H1 (cell line): ENCODE results near the gene ANXA2. TPM values are rescaled to one million over a fixed set of nuclear protein-coding genes. Genes with fewer than 3 reads are reported as not detected.

Experiments used
- CTCF ChIA-PET: fragments of 300-600 bp; sonication (Branson Sonifier 250); formaldehyde crosslinking; loops from one replicate; lab custom pipeline; 2021; ENCODE audit not compliant: partially characterized antibody; lab: Charles Lee
- POLR2A ChIA-PET: fragments of 300-600 bp; sonication (Branson Sonifier 250); formaldehyde crosslinking; loops from one replicate; lab custom pipeline; 2021; ENCODE audit warnings: inconsistent platforms; ENCODE audit not compliant: partially characterized antibody; lab: Charles Lee
- DNase-seq, 2 experiments: peaks; one replicate each; pipeline versions ENCODE4 v3.0.0 to v3.0.0-alpha.2; 2010 to 2022; ENCODE audit warnings: low spot score in 2 of 2, low read depth in 1 of 2, mixed read lengths in 1 of 2
- FAIRE-seq: peaks from 2 replicates; lab custom pipeline; 2011; peaks lifted over from hg19 to GRCh38; lab: Jason Lieb, UNC
- H2AFZ ChIP-seq: 2 replicates; pipeline ENCODE4 v1.8.1; 2012; ENCODE audit warnings: low read length, inconsistent platforms
- H2AK5ac ChIP-seq: 2 replicates; pipeline ENCODE4 v1.6.1; 2013; ENCODE audit warnings: low read depth, low read length
- H2BK120ac ChIP-seq: replicated peaks from 2 replicates; pipeline ENCODE3; 2013; ENCODE audit warnings: low read depth, low read length, inconsistent platforms
- H2BK12ac ChIP-seq: 2 replicates; pipeline ENCODE4 v1.6.1; 2013; ENCODE audit warnings: low read depth, low read length
- H2BK15ac ChIP-seq: 2 replicates; pipeline ENCODE4 v1.6.1; 2013; ENCODE audit warnings: low read length
- H2BK20ac ChIP-seq: 2 replicates; pipeline ENCODE4 v1.6.1; 2013; ENCODE audit warnings: low read length
- H2BK5ac ChIP-seq: 2 replicates; pipeline ENCODE4 v1.6.1; 2013; ENCODE audit warnings: low read depth, low read length
- H3K14ac ChIP-seq: 2 replicates; pipeline ENCODE4 v1.6.1; 2013; ENCODE audit warnings: inconsistent platforms; ENCODE audit not compliant: insufficient read length
- H3K18ac ChIP-seq: 2 replicates; pipeline ENCODE4 v1.6.1; 2013; ENCODE audit warnings: low read length; ENCODE audit errors: extremely low read depth
- H3K23ac ChIP-seq: 2 replicates; pipeline ENCODE4 v1.6.1; 2013; ENCODE audit warnings: inconsistent platforms; ENCODE audit not compliant: insufficient read length
- H3K23me2 ChIP-seq: 2 replicates; pipeline ENCODE4 v1.6.1; 2013; ENCODE audit warnings: low read depth, low read length
- H3K27ac ChIP-seq: 2 replicates; pipeline ENCODE4 v1.6.1; 2011; ENCODE audit warnings: low read depth, low read length, inconsistent platforms
- H3K27me3 ChIP-seq, 4 experiments: replicated peaks in 1 of 4; 1 replicate in 1 of 4; 2 replicates in 3 of 4; pipeline versions ENCODE4 v1.6.1 to v1.8.1; 2011 to 2013; ENCODE audit warnings: low read length in 3 of 4, mild to moderate bottlenecking in 3 of 4, inconsistent platforms in 2 of 4, mixed read lengths in 2 of 4, moderate library complexity in 1 of 4; ENCODE audit not compliant: control insufficient read depth in 3 of 4, insufficient read depth in 3 of 4; ENCODE audit errors: extremely low read depth in 1 of 4
- H3K36me3 ChIP-seq, 4 experiments: 2 replicates each; pipeline versions ENCODE4 v1.6.1 to v1.8.1; 2011 to 2013; ENCODE audit warnings: mild to moderate bottlenecking in 4 of 4, low read length in 3 of 4, moderate library complexity in 2 of 4, control low read depth in 1 of 4, inconsistent platforms in 1 of 4; ENCODE audit not compliant: insufficient read depth in 4 of 4, control insufficient read depth in 2 of 4
- H3K4ac ChIP-seq: replicated peaks from 2 replicates; pipeline ENCODE3; 2013; ENCODE audit warnings: low read length, low read depth, mixed read lengths, inconsistent platforms; ENCODE audit not compliant: insufficient read length
- H3K4me1 ChIP-seq, 4 experiments: replicated peaks in 1 of 4; 1 replicate in 1 of 4; 2 replicates in 3 of 4; pipeline versions ENCODE4 v1.6.1 to v1.8.1; 2011 to 2013; ENCODE audit warnings: low read length in 3 of 4, inconsistent platforms in 2 of 4, mixed read lengths in 1 of 4; ENCODE audit not compliant: insufficient read depth in 4 of 4, control insufficient read depth in 3 of 4
- H3K4me2 ChIP-seq, 2 experiments: 2 replicates each; pipeline versions ENCODE4 v1.6.1 to v1.8.1; 2011 to 2013; ENCODE audit warnings: low read depth in 2 of 2, low read length in 2 of 2, control low read depth in 1 of 2, inconsistent platforms in 1 of 2, mild to moderate bottlenecking in 1 of 2; ENCODE audit not compliant: insufficient read depth in 1 of 2
- H3K4me3 ChIP-seq, 4 experiments: fragments of 200-600, 300-600 bp in 1 of 4; sonication (generic), shearing (Covaris generic), sonication (Bioruptor Twin) in 1 of 4; 2 replicates each; pipeline versions ENCODE4 v1.5.1 to v1.8.1; 2011 to 2016; ENCODE audit warnings: low read length in 4 of 4, low read depth in 3 of 4, control low read depth in 2 of 4, inconsistent platforms in 2 of 4, mild to moderate bottlenecking in 2 of 4, mixed read lengths in 1 of 4, moderate library complexity in 1 of 4; ENCODE audit not compliant: insufficient read depth in 2 of 4; ENCODE audit errors: extremely low read depth in 1 of 4
- H3K56ac ChIP-seq: replicated peaks from 2 replicates; pipeline ENCODE3; 2013; ENCODE audit warnings: low read depth, mild to moderate bottlenecking, mixed read lengths, low read length, inconsistent platforms; ENCODE audit not compliant: insufficient read length
- H3K79me1 ChIP-seq: 2 replicates; pipeline ENCODE4 v1.6.1; 2013; ENCODE audit warnings: low read depth, low read length, control low read depth
- H3K79me2 ChIP-seq, 2 experiments: 2 replicates each; pipeline versions ENCODE4 v1.6.1 to v1.8.1; 2012 to 2013; ENCODE audit warnings: low read length in 2 of 2, mild to moderate bottlenecking in 2 of 2, inconsistent platforms in 1 of 2; ENCODE audit not compliant: insufficient read depth in 2 of 2, control insufficient read depth in 1 of 2
- H3K9ac ChIP-seq, 4 experiments: replicated peaks in 1 of 4; 1 replicate in 1 of 4; 2 replicates in 3 of 4; pipeline versions ENCODE4 v1.6.1 to v1.8.1; 2011 to 2013; ENCODE audit warnings: low read depth in 3 of 4, low read length in 3 of 4, control low read depth in 2 of 4, mild to moderate bottlenecking in 2 of 4, moderate library complexity in 2 of 4, inconsistent platforms in 1 of 4; ENCODE audit errors: extremely low read depth in 1 of 4
- H3K9me3 ChIP-seq, 2 experiments: 2 replicates each; pipeline versions ENCODE4 v1.6.1 to v1.8.1; 2012 to 2013; ENCODE audit warnings: mild to moderate bottlenecking in 2 of 2, moderate library complexity in 2 of 2, control low read depth in 1 of 2, inconsistent platforms in 1 of 2, low read depth in 1 of 2, low read length in 1 of 2, mixed read lengths in 1 of 2; ENCODE audit not compliant: insufficient read depth in 2 of 2
- H4K20me1 ChIP-seq, 2 experiments: replicated peaks in 1 of 2; 2 replicates each; pipeline versions ENCODE3 to v1.8.1; 2011 to 2013; ENCODE audit warnings: inconsistent platforms in 2 of 2, low read length in 2 of 2, mild to moderate bottlenecking in 1 of 2; ENCODE audit not compliant: insufficient read depth in 2 of 2, control insufficient read depth in 1 of 2
- H4K5ac ChIP-seq: 2 replicates; pipeline ENCODE4 v1.6.1; 2013; ENCODE audit warnings: low read length, low read depth, mixed read lengths, inconsistent platforms; ENCODE audit not compliant: insufficient read length
- H4K8ac ChIP-seq: 2 replicates; pipeline ENCODE4 v1.8.0; 2013; ENCODE audit warnings: mild to moderate bottlenecking, moderate library complexity, low read length, inconsistent platforms; ENCODE audit not compliant: insufficient read depth; ENCODE audit errors: extremely low read depth
- H4K91ac ChIP-seq: replicated peaks from 2 replicates; pipeline ENCODE3; 2013; ENCODE audit warnings: low read length, mixed read lengths, inconsistent platforms; ENCODE audit not compliant: insufficient read length
- GABPA ChIP-seq: IDR thresholded peaks from 2 replicates; pipeline ENCODE4 v1.6.1; 2011; ENCODE audit warnings: mild to moderate bottlenecking, low read length, moderate library complexity, borderline replicate concordance; ENCODE audit not compliant: insufficient read depth
- KDM5A ChIP-seq: fragments of 200-600 bp; IDR thresholded peaks from 2 replicates; pipeline ENCODE4 v1.7.1; 2012; ENCODE audit warnings: mild to moderate bottlenecking, low read length, inconsistent platforms, mixed read lengths
- NRF1 ChIP-seq: IDR thresholded peaks from 2 replicates; pipeline ENCODE4 v1.6.1; 2011; ENCODE audit warnings: mild to moderate bottlenecking, low read depth, low read length, improper control_type of control experiment
- PHF8 ChIP-seq: fragments of 200-600 bp; sonication (generic); conservative IDR thresholded peaks from 2 replicates; pipeline ENCODE4 v1.7.1; 2012; ENCODE audit warnings: low read depth, mild to moderate bottlenecking, inconsistent platforms, low read length, moderate library complexity
- POLR2A ChIP-seq, 2 experiments: IDR thresholded peaks; 1 replicate in 1 of 2; 2 replicates in 1 of 2; pipeline ENCODE4 v1.6.1; 2011; ENCODE audit warnings: low read depth in 2 of 2, low read length in 2 of 2, mild to moderate bottlenecking in 2 of 2; ENCODE audit errors: control extremely low read depth in 1 of 2
- POLR2AphosphoS5 ChIP-seq: IDR thresholded peaks from 2 replicates; pipeline ENCODE4 v1.6.1; 2011; ENCODE audit warnings: low read depth, low read length
- RXRA ChIP-seq: IDR thresholded peaks from 2 replicates; pipeline ENCODE4 v1.6.1; 2011; ENCODE audit warnings: low read depth, mild to moderate bottlenecking, low read length, moderate library complexity; ENCODE audit not compliant: insufficient read depth
- SIN3A ChIP-seq, 2 experiments: IDR thresholded peaks in 1 of 2; conservative IDR thresholded peaks in 1 of 2; 2 replicates each; pipeline ENCODE4 v1.6.1; 2011 to 2012; ENCODE audit warnings: low read length in 2 of 2, improper control_type of control experiment in 1 of 2, low read depth in 1 of 2, mild to moderate bottlenecking in 1 of 2
- SP4 ChIP-seq: IDR thresholded peaks from 2 replicates; pipeline ENCODE4 v1.6.1; 2012; ENCODE audit warnings: low read length, inconsistent platforms
- WGBS, 2 experiments: shearing (Covaris generic) in 1 of 2; methylation state at CpG; one replicate each; pipeline versions ENCODE4 v1.1.6 to v1.1.7; 2013 to 2015; ENCODE audit warnings: low lambda C conversion rate in 2 of 2, mixed read lengths in 2 of 2, inconsistent platforms in 1 of 2, low coverage in 1 of 2, missing lambda C conversion rate in 1 of 2; ENCODE audit not compliant: insufficient replicate concordance in 2 of 2, insufficient coverage in 1 of 2, insufficient read length in 1 of 2; ENCODE audit errors: extremely low coverage in 1 of 2, missing lambda C conversion rate in 1 of 2; 5-methylcytosine and 5-hydroxymethylcytosine counted together
- polyA plus RNA-seq, 7 experiments: library from polyadenylated mRNA; depleted of rRNA in 3 of 7; stranded (reverse) in 5 of 7; unstranded in 2 of 7; fragments of >200 nt in 5 of 7; fragments of 200-250 nt in 2 of 7; gene quantifications; 1 replicate in 5 of 7; 2 replicates in 1 of 7; 4 replicates in 1 of 7; pipeline versions ENCODE4 v1.2.1 to v1.2.3, GENCODE V29; 2011 to 2013; ENCODE audit warnings: missing spikeins in 2 of 7, mixed read lengths in 2 of 7
- total RNA-seq: library from RNA; stranded (reverse); fragmentation: NEBNext Ultra II Directional; extraction: Animal tissue kit (Norgen Biotek cat#: 25700); gene quantifications from 2 replicates; pipeline ENCODE4 v1.2.1, GENCODE V29; 2021
- TF ChIP-seq, protein P1 (sequence below): IDR thresholded peaks from 2 replicates; pipeline ENCODE4 v1.6.1; 2012; ENCODE audit warnings: inconsistent platforms
- TF ChIP-seq, protein P2 (sequence below): IDR thresholded peaks from 2 replicates; pipeline ENCODE4 v1.6.1; 2012; ENCODE audit warnings: inconsistent platforms

The ANXA2 gene
- total and polyA plus RNA-seq, 2 of the 8 experiments (the other 6 are each of a cell fraction or from before 2014, with no cell fraction given), result 178 to 217 TPM

DNA sequence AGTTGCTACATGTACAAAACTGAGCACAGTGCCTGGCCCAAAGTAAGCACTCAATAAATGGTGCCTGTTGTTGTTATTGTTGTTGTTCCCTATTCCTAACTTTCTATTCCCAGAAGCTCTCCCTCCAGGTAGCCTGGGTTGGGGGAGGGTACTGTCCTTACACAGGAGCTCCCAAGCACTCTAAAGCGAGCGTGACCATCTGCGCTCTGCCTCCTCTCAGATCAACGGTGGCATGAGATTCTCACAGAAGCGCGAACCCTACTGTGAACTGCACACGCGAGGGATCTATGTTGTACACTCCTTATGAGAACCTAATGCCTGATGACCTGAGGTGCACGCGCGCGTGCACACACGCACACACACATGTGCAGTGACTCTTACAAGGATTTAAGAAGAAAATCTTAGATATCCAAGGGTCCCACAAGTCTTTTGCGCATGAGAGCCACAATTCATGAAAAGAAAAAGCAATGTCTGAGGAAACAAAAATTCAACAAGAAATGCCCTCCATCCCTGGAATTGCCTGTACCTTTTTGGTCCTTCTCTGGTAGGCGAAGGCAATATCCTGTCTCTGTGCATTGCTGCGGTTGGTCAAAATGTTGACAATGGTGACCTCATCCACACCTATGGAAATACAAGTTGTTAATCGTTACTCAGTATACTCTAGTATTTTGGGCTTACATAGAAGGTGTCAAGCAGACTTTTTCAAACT is 33.7 kb downstream of the ANXA2 start:
- Histone ChIP-seq H2AK5ac (no peak overlapping the region), H3K27ac (no peak overlapping the region), H2BK5ac (no peak overlapping the region), H3K4me3 (no peak overlapping the region), H2BK120ac (no peak overlapping the region), H3K36me3 (peaks cover 0 to 20% (median 4%) of the 10 kb centered on the region in 4 experiments; a peak in 5 of 8 replicates), H3K4ac (no peak overlapping the region), H2AFZ (no peak overlapping the region), H3K4me1 (no peaks in the 10 kb centered on the region), H4K91ac (no peak overlapping the region), H2BK20ac (no peak overlapping the region), H4K5ac (no peak overlapping the region), H3K79me1 (no peaks in the 10 kb centered on the region), H3K18ac (no peak overlapping the region), H3K23me2 (no peaks in the 10 kb centered on the region), H3K27me3 (peaks cover 0 to 1% (median 0%) of the 10 kb centered on the region in 4 experiments; a peak in 1 of 7 replicates), H4K20me1 (no peaks in the 10 kb centered on the region), H3K9me3 (no peaks in the 10 kb centered on the region; a peak in 1 of 4 replicates), H2BK15ac (no peak overlapping the region), H3K4me2 (no peak overlapping the region), H2BK12ac (no peak overlapping the region), H3K56ac (no peak overlapping the region), H4K8ac (no peak overlapping the region), H3K79me2 (no peaks in the 10 kb centered on the region), H3K23ac (no peak overlapping the region), H3K9ac (no peak overlapping the region), H3K14ac (no peak overlapping the region)
- ChIA-PET POLR2A (interaction anchor here (0.9 to 1.3 kb wide), 2 partner anchors 10 to 34 kb away, joined by 3 read pairs; partner anchors contain the start of gene ANXA2), CTCF (interaction anchor here (0.6 to 8.4 kb wide), 8 partner anchors 9 to 732 kb away, joined by 3 to 78 read pairs (median 4); no protein-coding TSS in a partner anchor)
- DNase-seq, result no peak
- no peak for FAIRE-seq
- 89% methylated on average over 17 of the region's 17 CpGs; no CpG with 5 or more reads in 1 of the 2 experiments for WGBS, 2 experiments
- TF ChIP-seq POLR2A (IDR thresholded peaks at IDR 0.05; ENCODE audit: control extremely low read depth in 1 of 2, low read depth in 2 of 2, low read length in 2 of 2) (no peak), SIN3A (conservative IDR thresholded peaks at IDR 0.05 in 1 of 2, IDR thresholded peaks at IDR 0.05 in 1 of 2; ENCODE audit: low read depth in 1 of 2, low read length in 2 of 2) (no peak), RXRA (no peak), POLR2AphosphoS5 (no peak), SP4 (no peak), GABPA (no peak), PHF8 (no peak), NRF1 (no peak), KDM5A (no peak)
- TF ChIP-seq, protein P1, sequence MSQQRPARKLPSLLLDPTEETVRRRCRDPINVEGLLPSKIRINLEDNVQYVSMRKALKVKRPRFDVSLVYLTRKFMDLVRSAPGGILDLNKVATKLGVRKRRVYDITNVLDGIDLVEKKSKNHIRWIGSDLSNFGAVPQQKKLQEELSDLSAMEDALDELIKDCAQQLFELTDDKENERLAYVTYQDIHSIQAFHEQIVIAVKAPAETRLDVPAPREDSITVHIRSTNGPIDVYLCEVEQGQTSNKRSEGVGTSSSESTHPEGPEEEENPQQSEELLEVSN, result no peak
- TF ChIP-seq, protein P2, sequence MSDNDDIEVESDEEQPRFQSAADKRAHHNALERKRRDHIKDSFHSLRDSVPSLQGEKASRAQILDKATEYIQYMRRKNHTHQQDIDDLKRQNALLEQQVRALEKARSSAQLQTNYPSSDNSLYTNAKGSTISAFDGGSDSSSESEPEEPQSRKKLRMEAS, result no peak
